Gastrocnemius medialis (tissue), 4 donors: Measurements from ENCODE around the gene TERF2IP. TPM values are rescaled to one million over a fixed set of nuclear protein-coding genes. Genes with fewer than 3 reads are reported as not detected.

Experiments used
- ATAC-seq, 2 donors: fragments of 150-250 bp; one replicate each; pipeline ENCODE4 v1.9.1; 2016
- DNase-seq, 2 donors: peaks; one replicate each; pipeline ENCODE4 v3.0.0-alpha.2; 2019
- H3K27ac ChIP-seq, 4 donors: fragments of 200-600 bp; sonication (generic); 1 replicate in 1 of 4; 2 replicates in 3 of 4; pipeline ENCODE4 v1.5.1; 2016 to 2018; ENCODE audit warnings: mild to moderate bottlenecking in 2 of 4, moderate library complexity in 1 of 4
- H3K27me3 ChIP-seq, 3 donors: fragments of 200-600 bp; sonication (generic) in 2 of 3; 1 replicate in 1 of 3; 2 replicates in 2 of 3; pipeline versions ENCODE4 v1.5.1 to v1.6.0; 2016 to 2019; ENCODE audit warnings: mild to moderate bottlenecking in 1 of 3, moderate library complexity in 1 of 3
- H3K36me3 ChIP-seq, 2 donors: fragments of 200-600 bp; sonication (generic) in 1 of 2; one replicate each; pipeline ENCODE4 v1.5.1; 2017 to 2018
- H3K4me1 ChIP-seq, 2 donors: fragments of 200-600 bp; sonication (generic) in 1 of 2; one replicate each; pipeline ENCODE4 v1.5.1; 2016 to 2017; ENCODE audit warnings: mild to moderate bottlenecking in 2 of 2
- H3K4me3 ChIP-seq, 4 donors: fragments of 200-600 bp; sonication (generic) in 3 of 4; 1 replicate in 1 of 4; 2 replicates in 3 of 4; pipeline ENCODE4 v1.5.1; 2016 to 2019; ENCODE audit warnings: mild to moderate bottlenecking in 2 of 4
- H3K9me3 ChIP-seq, 3 donors: fragments of 200-600 bp; sonication (generic) in 2 of 3; 1 replicate in 1 of 3; 2 replicates in 2 of 3; pipeline ENCODE4 v1.5.1; 2016 to 2019
- CTCF ChIP-seq, 5 experiments: fragments of 450-650 bp in 3 of 5; fragments of 200-600 bp in 2 of 5; sonication (generic) in 2 of 5; IDR thresholded peaks in 4 of 5; conservative IDR thresholded peaks in 1 of 5; 1 replicate in 4 of 5; 2 replicates in 1 of 5; pipeline ENCODE4 v1.5.1; 2016 to 2019; ENCODE audit warnings: antibody characterized with exemption in 5 of 5, mild to moderate bottlenecking in 3 of 5, moderate library complexity in 3 of 5
- POLR2A ChIP-seq, 2 donors: fragments of 450-650 bp; IDR thresholded peaks; one replicate each; pipeline ENCODE4 v1.6.1; 2017; ENCODE audit warnings: antibody characterized with exemption in 2 of 2, mild to moderate bottlenecking in 2 of 2, moderate library complexity in 2 of 2
- in situ Hi-C, 4 donors: fragments of 200-750 bp; cut with MboI; loops; one replicate each; pipeline versions ENCODE4 v1.15.0 to v1.8.0; 2017; ENCODE audit warnings: low sequenced_read_pairs in 4 of 4
- intact Hi-C: fragments of 100-400 bp; cut with DNase I; formaldehyde crosslinking; loops from one replicate; pipeline ENCODE4 v1.15.1; 2023; ENCODE audit warnings: low total_unique reads
- total RNA-seq, 4 donors: library from RNA; depleted of rRNA; stranded (reverse); fragments of >200 nt; gene quantifications; one replicate each; pipeline versions ENCODE4 v1.1.0 to v1.2.3, GENCODE V29; 2016

The TERF2IP gene
- total RNA-seq, 4 donors from 2014 or later, result 44.5 to 73.6 (median 69.7) TPM

GRCh38 chr16:75618780-75619179 is 28.8 kb upstream of the TERF2IP start:
- DNase-seq, result no peak
- H3K9me3 ChIP-seq, result no peaks in the 10 kb centered on the region
- in situ Hi-C loops, result loop anchor here in 1 of 4 donors (25.0 kb wide), 1 partner anchor 1569 kb away; the partner anchor contains the start of genes MON1B and SYCE1L
- ATAC-seq, result no peak
- H3K27me3 ChIP-seq, result no peaks in the 10 kb centered on the region
- peaks cover 3 to 51% of the 10 kb centered on the region in 2 donors for H3K36me3 ChIP-seq
- intact Hi-C loops, result loop anchor here (5.0 kb wide), 1 partner anchor 36 kb away; no protein-coding TSS in a partner anchor
- TF ChIP-seq POLR2A (IDR thresholded peaks at IDR 0.05), result no peak
- no peak for TF ChIP-seq CTCF (IDR thresholded peaks at IDR 0.05 in 4 of 5, conservative IDR thresholded peaks at IDR 0.05 in 1 of 5)
- H3K4me3 ChIP-seq, result no peak overlapping the region
- peaks cover 18 to 20% of the 10 kb centered on the region in 2 donors for H3K4me1 ChIP-seq
- H3K27ac ChIP-seq, result no peak overlapping the region

GRCh38 chr16:75620326-75621169 is 27.0 kb upstream of the TERF2IP start:
- intact Hi-C loops (no loop called here), in situ Hi-C loops (loop anchor here in 1 of 4 donors (10.0 to 25.0 kb wide), 2 partner anchors 56 to 1567 kb away; partner anchors contain the start of genes GABARAPL2, MON1B and SYCE1L)
- Histone ChIP-seq H3K36me3 (peaks cover 3 to 40% of the 10 kb centered on the region in 2 donors), H3K27ac (no peak overlapping the region), H3K9me3 (no peaks in the 10 kb centered on the region), H3K4me3 (no peak overlapping the region), H3K27me3 (no peaks in the 10 kb centered on the region), H3K4me1 (peaks cover 18 to 20% of the 10 kb centered on the region in 2 donors)
- ATAC-seq (no peak), DNase-seq (no peak)
- no peak for TF ChIP-seq POLR2A (IDR thresholded peaks at IDR 0.05)
- no peak for TF ChIP-seq CTCF (IDR thresholded peaks at IDR 0.05 in 4 of 5, conservative IDR thresholded peaks at IDR 0.05 in 1 of 5)

- no peak overlapping the region for H3K4me3 ChIP-seq
- TF ChIP-seq POLR2A (IDR thresholded peaks at IDR 0.05) (no peak), CTCF (IDR thresholded peaks at IDR 0.05 in 4 of 5, conservative IDR thresholded peaks at IDR 0.05 in 1 of 5) (no peak)
- intact Hi-C loops (no loop called here), in situ Hi-C loops (loop anchor here in 1 of 4 donors (10.0 to 25.0 kb wide), 2 partner anchors 56 to 1566 kb away; partner anchors contain the start of genes GABARAPL2, MON1B and SYCE1L)
- H3K4me1 ChIP-seq, result peaks cover 18 to 20% of the 10 kb centered on the region in 2 donors
- ATAC-seq, result no peak
- no peak for DNase-seq
- H3K36me3 ChIP-seq, result peaks cover 0 to 40% of the 10 kb centered on the region in 2 donors
- H3K9me3 ChIP-seq, result no peaks in the 10 kb centered on the region
- no peak overlapping the region for H3K27ac ChIP-seq
- H3K27me3 ChIP-seq, result no peaks in the 10 kb centered on the region
These were observed 26.4 kb upstream of the TERF2IP start for GRCh38 chr16:75621170-75621477.

- in situ Hi-C loops (loop anchor here in 1 of 4 donors (10.0 to 25.0 kb wide), 2 partner anchors 58 to 1564 kb away; partner anchors contain the start of genes GABARAPL2, MON1B and SYCE1L), intact Hi-C loops (loop anchor here (1.0 to 2.0 kb wide), 6 partner anchors 24 to 474 kb away; partner anchors contain the start of genes GABARAPL2, KARS1, TERF2IP and TMEM170A)
- no peaks in the 10 kb centered on the region for H3K27me3 ChIP-seq
- H3K4me3 ChIP-seq, result peak within 1 kb of the TSS; percentile 71 to 86 (median 78)
- TF ChIP-seq CTCF (IDR thresholded peaks at IDR 0.05 in 4 of 5, conservative IDR thresholded peaks at IDR 0.05 in 1 of 5) (peak in 1 of 5 experiments; percentile 3), POLR2A (IDR thresholded peaks at IDR 0.05) (peak; percentile 85 to 86)
- H3K36me3 ChIP-seq, result peaks cover 0 to 40% of the 10 kb centered on the region in 2 donors
- H3K9me3 ChIP-seq, result no peaks in the 10 kb centered on the region
- peak within 1 kb of the TSS; percentile 86 to 93 (median 90) for H3K27ac ChIP-seq
- peaks cover 19 to 20% of the 10 kb centered on the region in 2 donors for H3K4me1 ChIP-seq
- ATAC-seq (peak; percentile 95 to 98), DNase-seq (peak; percentile 97)
These were observed 24.6 kb upstream of the TERF2IP start, which contains the start of gene ADAT1 for GRCh38 chr16:75622761-75623605. Gene ADAT1 (minus strand): TSS chr16:75623281. CDS start chr16:75620799, 2,482 bp downstream.
